Right lobe of liver (tissue), 6 donors: ENCODE measurements around the gene CRB1. TPM values are rescaled to one million over a fixed set of nuclear protein-coding genes. Genes with fewer than 3 reads are reported as not detected.

ENCODE experiments used
- ATAC-seq, 4 donors: fragments of 200-7000 bp; cut with Tn5 transposase; one replicate each; pipeline ENCODE4 v1.9.1; 2020; ENCODE audit warnings: mild to moderate bottlenecking in 4 of 4, moderate library complexity in 4 of 4
- DNase-seq, 3 donors: peaks; one replicate each; pipeline ENCODE4 v3.0.0-alpha.2; 2020
- H3K27ac ChIP-seq, 3 donors: fragments of 200-600 bp; one replicate each; pipeline ENCODE4 v1.8.0; 2022
- H3K27me3 ChIP-seq, 2 donors: fragments of 200-600 bp; one replicate each; pipeline ENCODE4 v1.8.0; 2022
- H3K36me3 ChIP-seq, 4 donors: fragments of 200-600 bp; sonication (generic) in 1 of 4; one replicate each; pipeline versions ENCODE4 v1.5.1 to v1.8.0; 2017 to 2022; ENCODE audit warnings: control low read depth in 1 of 4
- H3K4me1 ChIP-seq, 4 donors: fragments of 200-600 bp; sonication (generic) in 1 of 4; one replicate each; pipeline versions ENCODE4 v1.5.1 to v1.8.0; 2017 to 2022; ENCODE audit warnings: control low read depth in 1 of 4
- H3K4me3 ChIP-seq, 3 donors: fragments of 200-600 bp; one replicate each; pipeline ENCODE4 v1.8.0; 2022
- H3K9me3 ChIP-seq, 4 donors: fragments of 200-600 bp; sonication (generic) in 1 of 4; one replicate each; pipeline versions ENCODE4 v1.5.1 to v1.8.0; 2017 to 2022; ENCODE audit warnings: control low read depth in 1 of 4
- POLR2A ChIP-seq: fragments of 450-650 bp; IDR thresholded peaks from one replicate; pipeline ENCODE4 v1.6.1; 2017; ENCODE audit warnings: antibody characterized with exemption, mild to moderate bottlenecking
- WGBS: methylation state at CpG from one replicate; pipeline ENCODE4 v1.1.6; 2018; ENCODE audit warnings: low coverage, low lambda C conversion rate; ENCODE audit not compliant: insufficient coverage; ENCODE audit errors: missing lambda C conversion rate; 5-methylcytosine and 5-hydroxymethylcytosine counted together
- intact Hi-C, 2 donors: fragments of 100-400 bp; cut with DNase I; formaldehyde crosslinking; loops; one replicate each; pipeline versions ENCODE4 v1.11.2 to v1.14.1; 2022
- total RNA-seq, 6 experiments: library from RNA; depleted of rRNA in 2 of 6; stranded (reverse); fragments of >200 nt in 2 of 6; fragmentation: NEBNext Ultra II Directional in 3 of 6; extraction: Animal tissue kit (Norgen Biotek cat#: 25700) in 3 of 6; gene quantifications; one replicate each; pipeline versions ENCODE4 v1.1.0 to v1.2.4, GENCODE V29; 2016 to 2023
- TF ChIP-seq, protein P1 (sequence below), 4 donors: fragments of 200-600 bp in 3 of 4; fragments of 450-650 bp in 1 of 4; IDR thresholded peaks; one replicate each; pipeline versions ENCODE4 v1.5.1 to v1.8.0; 2016 to 2022; ENCODE audit warnings: antibody characterized with exemption in 4 of 4, mild to moderate bottlenecking in 2 of 4
- donor health status: DM: no; HTN: yes; CAD: no.
- donor health status: DM: no; HTN: no; CAD: no.
- donor health status: DM: no; HTN: no; CAD: no.
- donor health status: DM: no; HTN: yes; CAD: no.
- donor health status: DM: no; HTN: yes; CAD: no.

CRB1 gene
- total RNA-seq, 6 experiments from 2014 or later: 0.29 TPM; not detected in 5

DNA sequence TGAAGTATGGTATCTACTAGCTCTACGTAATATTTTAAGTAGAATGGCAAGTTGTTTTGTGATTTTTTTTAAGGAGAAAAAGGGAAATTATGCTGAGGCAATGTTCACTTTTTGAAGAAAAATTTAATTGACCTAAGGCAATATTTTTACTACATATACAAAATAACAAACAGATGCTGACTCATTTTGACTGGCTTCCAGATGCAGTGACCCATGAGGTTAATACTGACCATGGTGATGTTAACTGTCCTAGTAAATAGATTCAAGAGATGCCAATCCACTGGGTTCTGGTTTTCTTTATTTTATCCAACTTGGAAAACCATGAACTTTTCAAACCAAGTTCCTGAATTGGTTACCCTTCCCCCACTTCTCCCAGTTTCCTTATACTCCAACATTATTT lies 154.9 kb downstream of the CRB1 start:
- H3K27me3 ChIP-seq: no peaks in the 10 kb centered on the region
- H3K4me3 ChIP-seq: no peak overlapping the region
- ATAC-seq: no peak
- H3K4me1 ChIP-seq: no peaks in the 10 kb centered on the region
- H3K36me3 ChIP-seq: no peaks in the 10 kb centered on the region
- H3K27ac ChIP-seq: no peak overlapping the region
- intact Hi-C loops: no loop called here
- DNase-seq: no peak
- no peak for TF ChIP-seq POLR2A
- TF ChIP-seq, protein P1, sequence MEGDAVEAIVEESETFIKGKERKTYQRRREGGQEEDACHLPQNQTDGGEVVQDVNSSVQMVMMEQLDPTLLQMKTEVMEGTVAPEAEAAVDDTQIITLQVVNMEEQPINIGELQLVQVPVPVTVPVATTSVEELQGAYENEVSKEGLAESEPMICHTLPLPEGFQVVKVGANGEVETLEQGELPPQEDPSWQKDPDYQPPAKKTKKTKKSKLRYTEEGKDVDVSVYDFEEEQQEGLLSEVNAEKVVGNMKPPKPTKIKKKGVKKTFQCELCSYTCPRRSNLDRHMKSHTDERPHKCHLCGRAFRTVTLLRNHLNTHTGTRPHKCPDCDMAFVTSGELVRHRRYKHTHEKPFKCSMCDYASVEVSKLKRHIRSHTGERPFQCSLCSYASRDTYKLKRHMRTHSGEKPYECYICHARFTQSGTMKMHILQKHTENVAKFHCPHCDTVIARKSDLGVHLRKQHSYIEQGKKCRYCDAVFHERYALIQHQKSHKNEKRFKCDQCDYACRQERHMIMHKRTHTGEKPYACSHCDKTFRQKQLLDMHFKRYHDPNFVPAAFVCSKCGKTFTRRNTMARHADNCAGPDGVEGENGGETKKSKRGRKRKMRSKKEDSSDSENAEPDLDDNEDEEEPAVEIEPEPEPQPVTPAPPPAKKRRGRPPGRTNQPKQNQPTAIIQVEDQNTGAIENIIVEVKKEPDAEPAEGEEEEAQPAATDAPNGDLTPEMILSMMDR (IDR thresholded peaks at IDR 0.05): no peak
- no peaks in the 10 kb centered on the region for H3K9me3 ChIP-seq
- 81% methylated on average over 1 of the region's 1 CpG for WGBS

DNA sequence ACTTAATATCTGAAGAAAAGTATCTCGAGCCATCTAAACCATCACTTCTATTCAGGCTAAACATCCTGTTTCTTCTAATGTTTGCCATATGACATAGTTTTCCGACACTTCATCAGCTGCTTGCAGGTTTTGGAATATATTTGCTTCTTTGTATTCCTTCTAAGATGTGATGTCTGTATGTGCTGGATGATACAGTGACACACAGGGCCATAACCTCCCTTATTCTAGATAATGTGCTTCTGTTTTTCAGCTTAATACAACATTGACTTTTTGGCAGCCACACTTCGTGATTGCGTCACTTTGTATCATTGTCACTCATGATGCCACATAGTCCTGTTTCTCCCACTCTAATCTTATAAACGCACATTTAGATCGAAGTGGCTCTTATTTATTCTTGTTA lies 156.3 kb downstream of the CRB1 start:
- whole genome bisulfite sequencing: 62% methylated on average over 4 of the region's 6 CpGs
- ATAC-seq: no peak
- Histone ChIP-seq H3K4me3 (no peak overlapping the region), H3K9me3 (no peaks in the 10 kb centered on the region), H3K4me1 (no peaks in the 10 kb centered on the region), H3K27ac (no peak overlapping the region), H3K27me3 (no peaks in the 10 kb centered on the region), H3K36me3 (no peaks in the 10 kb centered on the region)
- intact Hi-C loops: no loop called here
- no peak for DNase-seq
- TF ChIP-seq, protein P1 (IDR thresholded peaks at IDR 0.05): no peak
- no peak for TF ChIP-seq POLR2A

DNA sequence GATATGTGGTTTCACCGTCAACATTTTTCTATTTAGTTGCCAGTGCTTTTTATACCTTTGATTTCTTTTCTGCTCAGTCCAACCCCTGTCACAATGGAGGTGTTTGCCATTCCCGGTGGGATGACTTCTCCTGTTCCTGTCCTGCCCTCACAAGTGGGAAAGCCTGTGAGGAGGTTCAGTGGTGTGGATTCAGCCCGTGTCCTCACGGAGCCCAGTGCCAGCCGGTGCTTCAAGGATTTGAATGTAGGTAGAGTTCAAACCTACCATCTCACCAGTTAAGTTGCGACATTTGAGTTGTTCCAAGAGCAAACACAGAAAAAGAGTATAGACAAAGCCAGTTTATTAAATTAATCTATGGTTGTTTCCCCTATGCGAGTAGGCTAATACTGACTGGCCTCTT lies 161.3 kb downstream of the CRB1 start:
- Histone ChIP-seq H3K27ac (no peak overlapping the region), H3K4me1 (no peaks in the 10 kb centered on the region), H3K36me3 (no peaks in the 10 kb centered on the region), H3K4me3 (no peak overlapping the region), H3K27me3 (no peaks in the 10 kb centered on the region), H3K9me3 (no peaks in the 10 kb centered on the region)
- 79% methylated on average over 6 of the region's 7 CpGs for WGBS
- ATAC-seq (no peak), DNase-seq (no peak)
- no peak for TF ChIP-seq POLR2A
- TF ChIP-seq, protein P1 (IDR thresholded peaks at IDR 0.05): no peak
- intact Hi-C loops: no loop called here

DNA sequence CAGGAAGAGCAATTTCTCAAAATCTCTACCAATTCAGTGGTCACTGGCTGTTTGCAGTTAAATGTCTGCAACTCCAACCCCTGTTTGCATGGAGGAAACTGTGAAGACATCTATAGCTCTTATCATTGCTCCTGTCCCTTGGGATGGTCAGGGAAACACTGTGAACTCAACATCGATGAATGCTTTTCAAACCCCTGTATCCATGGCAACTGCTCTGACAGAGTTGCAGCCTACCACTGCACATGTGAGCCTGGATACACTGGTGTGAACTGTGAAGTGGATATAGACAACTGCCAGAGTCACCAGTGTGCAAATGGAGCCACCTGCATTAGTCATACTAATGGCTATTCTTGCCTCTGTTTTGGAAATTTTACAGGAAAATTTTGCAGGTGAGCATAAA lies 167.2 kb downstream of the CRB1 start:
- intact Hi-C loops: no loop called here
- WGBS: 33% methylated on average over 1 of the region's 1 CpG
- Histone ChIP-seq H3K9me3 (no peaks in the 10 kb centered on the region), H3K4me3 (no peak overlapping the region), H3K27ac (no peak overlapping the region), H3K27me3 (no peaks in the 10 kb centered on the region), H3K4me1 (no peaks in the 10 kb centered on the region), H3K36me3 (no peaks in the 10 kb centered on the region)
- DNase-seq: no peak
- no peak for ATAC-seq
- TF ChIP-seq, protein P1 (IDR thresholded peaks at IDR 0.05): no peak
- TF ChIP-seq POLR2A: no peak

DNA sequence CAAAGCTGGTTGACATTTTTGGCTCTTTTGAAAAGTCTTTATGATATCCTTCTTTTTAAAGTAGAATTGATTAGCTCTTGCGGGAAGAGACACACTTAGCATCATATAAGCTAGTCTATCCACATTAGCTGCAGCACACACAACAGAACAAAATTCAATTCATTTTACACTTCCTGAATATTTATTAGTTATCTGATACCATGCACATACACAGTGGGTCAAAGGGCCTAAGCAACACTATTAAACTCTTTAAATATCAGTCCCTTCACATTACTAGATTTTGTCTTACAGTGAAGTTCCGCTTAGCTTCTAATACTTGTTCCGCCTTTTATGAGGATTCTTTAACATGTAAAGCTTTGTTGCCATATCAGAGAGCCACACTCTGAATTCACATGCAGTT lies 169.5 kb downstream of the CRB1 start:
- H3K9me3 ChIP-seq: no peaks in the 10 kb centered on the region
- no peak overlapping the region for H3K4me3 ChIP-seq
- H3K36me3 ChIP-seq: no peaks in the 10 kb centered on the region
- DNase-seq (no peak), ATAC-seq (no peak)
- 93% methylated on average over 3 of the region's 3 CpGs for WGBS
- no peak overlapping the region for H3K27ac ChIP-seq
- TF ChIP-seq POLR2A: no peak
- TF ChIP-seq, protein P1 (IDR thresholded peaks at IDR 0.05): no peak
- H3K4me1 ChIP-seq: no peaks in the 10 kb centered on the region
- intact Hi-C loops: no loop called here
- H3K27me3 ChIP-seq: peaks cover 0 to 4% of the 10 kb centered on the region in 2 donors
